GM12878 (cell line): Measurements from ENCODE around the gene ATF6. TPM values are rescaled to one million over a fixed set of nuclear protein-coding genes. Genes with fewer than 3 reads are reported as not detected.

Experiments used
- FOXM1 ChIP-seq: IDR thresholded peaks from 2 replicates; pipeline ENCODE4 v1.6.1; 2012; ENCODE audit warnings: low read depth, mild to moderate bottlenecking, inconsistent platforms, low read length, moderate library complexity
- GABPA ChIP-seq: IDR thresholded peaks from 2 replicates; pipeline ENCODE4 v1.6.1; 2014; ENCODE audit warnings: antibody characterized with exemption, low read depth, mild to moderate bottlenecking, inconsistent platforms
- JUND ChIP-seq: IDR thresholded peaks from 2 replicates; pipeline ENCODE4 v1.6.1; 2012; ENCODE audit warnings: low read depth, mild to moderate bottlenecking, low read length, improper control_type of control experiment, moderate library complexity
- MYC ChIP-seq: IDR thresholded peaks from 2 replicates; pipeline ENCODE4 v1.6.1; 2011; ENCODE audit warnings: mild to moderate bottlenecking, low read length, moderate library complexity, inconsistent platforms; ENCODE audit not compliant: insufficient read depth, insufficient replicate concordance, insufficient read length, severe bottlenecking
- RB1 ChIP-seq: fragments of 450-650 bp; formaldehyde crosslinking; IDR thresholded peaks from 2 replicates; pipeline ENCODE4 v1.6.1; 2017; ENCODE audit warnings: mild to moderate bottlenecking, borderline replicate concordance
- polyA plus RNA-seq, 11 experiments: library from polyadenylated mRNA; depleted of rRNA in 4 of 11; unstranded in 6 of 11; stranded (reverse) in 5 of 11; fragments of >200 nt; fragmentation: Nextera tagmentation in 4 of 11; fragmentation: Illumina TruSeq in 1 of 11; extraction: Ambion mirVana in 4 of 11; extraction: Trizol in 1 of 11; gene quantifications; 1 replicate in 1 of 11; 2 replicates in 10 of 11; pipeline versions ENCODE4 v1.2.1 to v1.2.3, GENCODE V29; 2011 to 2016; ENCODE audit warnings: inconsistent platforms in 2 of 11, missing spikeins in 2 of 11, low read depth in 1 of 11
- total RNA-seq, 4 experiments: library from RNA; depleted of rRNA in 3 of 4; stranded (reverse); fragments of >200 nt in 3 of 4; fragmentation: Illumina TruSeq in 1 of 4; extraction: Trizol in 1 of 4; gene quantifications; 2 replicates each; pipeline versions ENCODE4 v1.2.1 to v1.2.3, GENCODE V29; 2013 to 2021
- TF ChIP-seq, protein P1 (sequence below): fragments of 150-350 bp; IDR thresholded peaks from 2 replicates; pipeline ENCODE4 v1.6.1; 2016; ENCODE audit warnings: low read depth, low read length
- TF ChIP-seq, protein P2 (sequence below): fragments of 450-650 bp; IDR thresholded peaks from 2 replicates; pipeline ENCODE4 v1.6.1; 2017; ENCODE audit warnings: mild to moderate bottlenecking, moderate library complexity
- TF ChIP-seq, protein P3 (sequence below): fragments of 450-650 bp; IDR thresholded peaks from 2 replicates; pipeline ENCODE4 v1.6.1; 2016; ENCODE audit warnings: mild to moderate bottlenecking
- TF ChIP-seq, protein P4 (sequence below): IDR thresholded peaks from 2 replicates; pipeline ENCODE4 v1.6.1; 2012; ENCODE audit warnings: low read depth, low read length, improper control_type of control experiment

The ATF6 gene
- total and polyA plus RNA-seq, 10 of the 15 experiments (the other 5 are each of a cell fraction or from before 2014, with no cell fraction given) = 7.8 to 24.3 (median 14.7) TPM

GRCh38 chr1:161844696-161845095, 78.6 kb downstream of the ATF6 start (continued):
- TF ChIP-seq, protein P1, sequence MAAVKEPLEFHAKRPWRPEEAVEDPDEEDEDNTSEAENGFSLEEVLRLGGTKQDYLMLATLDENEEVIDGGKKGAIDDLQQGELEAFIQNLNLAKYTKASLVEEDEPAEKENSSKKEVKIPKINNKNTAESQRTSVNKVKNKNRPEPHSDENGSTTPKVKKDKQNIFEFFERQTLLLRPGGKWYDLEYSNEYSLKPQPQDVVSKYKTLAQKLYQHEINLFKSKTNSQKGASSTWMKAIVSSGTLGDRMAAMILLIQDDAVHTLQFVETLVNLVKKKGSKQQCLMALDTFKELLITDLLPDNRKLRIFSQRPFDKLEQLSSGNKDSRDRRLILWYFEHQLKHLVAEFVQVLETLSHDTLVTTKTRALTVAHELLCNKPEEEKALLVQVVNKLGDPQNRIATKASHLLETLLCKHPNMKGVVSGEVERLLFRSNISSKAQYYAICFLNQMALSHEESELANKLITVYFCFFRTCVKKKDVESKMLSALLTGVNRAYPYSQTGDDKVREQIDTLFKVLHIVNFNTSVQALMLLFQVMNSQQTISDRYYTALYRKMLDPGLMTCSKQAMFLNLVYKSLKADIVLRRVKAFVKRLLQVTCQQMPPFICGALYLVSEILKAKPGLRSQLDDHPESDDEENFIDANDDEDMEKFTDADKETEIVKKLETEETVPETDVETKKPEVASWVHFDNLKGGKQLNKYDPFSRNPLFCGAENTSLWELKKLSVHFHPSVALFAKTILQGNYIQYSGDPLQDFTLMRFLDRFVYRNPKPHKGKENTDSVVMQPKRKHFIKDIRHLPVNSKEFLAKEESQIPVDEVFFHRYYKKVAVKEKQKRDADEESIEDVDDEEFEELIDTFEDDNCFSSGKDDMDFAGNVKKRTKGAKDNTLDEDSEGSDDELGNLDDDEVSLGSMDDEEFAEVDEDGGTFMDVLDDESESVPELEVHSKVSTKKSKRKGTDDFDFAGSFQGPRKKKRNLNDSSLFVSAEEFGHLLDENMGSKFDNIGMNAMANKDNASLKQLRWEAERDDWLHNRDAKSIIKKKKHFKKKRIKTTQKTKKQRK = no peak
- TF ChIP-seq MYC = no peak
- no peak for TF ChIP-seq JUND
- TF ChIP-seq, protein P2, sequence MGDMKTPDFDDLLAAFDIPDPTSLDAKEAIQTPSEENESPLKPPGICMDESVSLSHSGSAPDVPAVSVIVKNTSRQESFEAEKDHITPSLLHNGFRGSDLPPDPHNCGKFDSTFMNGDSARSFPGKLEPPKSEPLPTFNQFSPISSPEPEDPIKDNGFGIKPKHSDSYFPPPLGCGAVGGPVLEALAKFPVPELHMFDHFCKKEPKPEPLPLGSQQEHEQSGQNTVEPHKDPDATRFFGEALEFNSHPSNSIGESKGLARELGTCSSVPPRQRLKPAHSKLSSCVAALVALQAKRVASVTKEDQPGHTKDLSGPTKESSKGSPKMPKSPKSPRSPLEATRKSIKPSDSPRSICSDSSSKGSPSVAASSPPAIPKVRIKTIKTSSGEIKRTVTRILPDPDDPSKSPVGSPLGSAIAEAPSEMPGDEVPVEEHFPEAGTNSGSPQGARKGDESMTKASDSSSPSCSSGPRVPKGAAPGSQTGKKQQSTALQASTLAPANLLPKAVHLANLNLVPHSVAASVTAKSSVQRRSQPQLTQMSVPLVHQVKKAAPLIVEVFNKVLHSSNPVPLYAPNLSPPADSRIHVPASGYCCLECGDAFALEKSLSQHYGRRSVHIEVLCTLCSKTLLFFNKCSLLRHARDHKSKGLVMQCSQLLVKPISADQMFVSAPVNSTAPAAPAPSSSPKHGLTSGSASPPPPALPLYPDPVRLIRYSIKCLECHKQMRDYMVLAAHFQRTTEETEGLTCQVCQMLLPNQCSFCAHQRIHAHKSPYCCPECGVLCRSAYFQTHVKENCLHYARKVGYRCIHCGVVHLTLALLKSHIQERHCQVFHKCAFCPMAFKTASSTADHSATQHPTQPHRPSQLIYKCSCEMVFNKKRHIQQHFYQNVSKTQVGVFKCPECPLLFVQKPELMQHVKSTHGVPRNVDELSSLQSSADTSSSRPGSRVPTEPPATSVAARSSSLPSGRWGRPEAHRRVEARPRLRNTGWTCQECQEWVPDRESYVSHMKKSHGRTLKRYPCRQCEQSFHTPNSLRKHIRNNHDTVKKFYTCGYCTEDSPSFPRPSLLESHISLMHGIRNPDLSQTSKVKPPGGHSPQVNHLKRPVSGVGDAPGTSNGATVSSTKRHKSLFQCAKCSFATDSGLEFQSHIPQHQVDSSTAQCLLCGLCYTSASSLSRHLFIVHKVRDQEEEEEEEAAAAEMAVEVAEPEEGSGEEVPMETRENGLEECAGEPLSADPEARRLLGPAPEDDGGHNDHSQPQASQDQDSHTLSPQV = no peak
- TF ChIP-seq FOXM1 = no peak
- no peak for TF ChIP-seq RB1
- TF ChIP-seq, protein P3, sequence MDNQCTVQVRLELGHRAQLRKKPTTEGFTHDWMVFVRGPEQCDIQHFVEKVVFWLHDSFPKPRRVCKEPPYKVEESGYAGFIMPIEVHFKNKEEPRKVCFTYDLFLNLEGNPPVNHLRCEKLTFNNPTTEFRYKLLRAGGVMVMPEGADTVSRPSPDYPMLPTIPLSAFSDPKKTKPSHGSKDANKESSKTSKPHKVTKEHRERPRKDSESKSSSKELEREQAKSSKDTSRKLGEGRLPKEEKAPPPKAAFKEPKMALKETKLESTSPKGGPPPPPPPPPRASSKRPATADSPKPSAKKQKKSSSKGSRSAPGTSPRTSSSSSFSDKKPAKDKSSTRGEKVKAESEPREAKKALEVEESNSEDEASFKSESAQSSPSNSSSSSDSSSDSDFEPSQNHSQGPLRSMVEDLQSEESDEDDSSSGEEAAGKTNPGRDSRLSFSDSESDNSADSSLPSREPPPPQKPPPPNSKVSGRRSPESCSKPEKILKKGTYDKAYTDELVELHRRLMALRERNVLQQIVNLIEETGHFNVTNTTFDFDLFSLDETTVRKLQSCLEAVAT = no peak
- TF ChIP-seq, protein P4, sequence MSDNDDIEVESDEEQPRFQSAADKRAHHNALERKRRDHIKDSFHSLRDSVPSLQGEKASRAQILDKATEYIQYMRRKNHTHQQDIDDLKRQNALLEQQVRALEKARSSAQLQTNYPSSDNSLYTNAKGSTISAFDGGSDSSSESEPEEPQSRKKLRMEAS = no peak
- TF ChIP-seq GABPA = no peak
